Activated CD4-positive, alpha-beta memory T cell treated with anti-CD3 and anti-CD28 coated beads for 36 hours (primary cell): ENCODE data around the gene TMCO5A. TPM values are rescaled to one million over a fixed set of nuclear protein-coding genes. Genes with fewer than 3 reads are reported as not detected.

Experiments
- CTCF ChIA-PET: fragments of 350-600 bp; sonication (Branson Sonifier 250); formaldehyde crosslinking; loops from one replicate; lab custom pipeline; 2021; ENCODE audit warnings: antibody characterized with exemption, inconsistent platforms; lab: Charles Lee
- POLR2A ChIA-PET: fragments of 350-600 bp; sonication (Branson Sonifier 250); formaldehyde crosslinking; loops from one replicate; lab custom pipeline; 2021; ENCODE audit warnings: antibody characterized with exemption; lab: Charles Lee
- DNase-seq: peaks from one replicate; pipeline ENCODE4 v3.0.0-alpha.2; 2020
- H3K27ac Mint-ChIP-seq: one replicate; pipeline ENCODE4 v1.8.0; 2021; ENCODE audit warnings: mixed read lengths
- H3K27me3 Mint-ChIP-seq: one replicate; pipeline ENCODE4 v1.8.0; 2021; ENCODE audit warnings: mixed read lengths
- H3K36me3 Mint-ChIP-seq: one replicate; pipeline ENCODE4 v1.8.0; 2021; ENCODE audit warnings: mixed read lengths
- H3K4me1 Mint-ChIP-seq: one replicate; pipeline ENCODE4 v1.8.0; 2021; ENCODE audit warnings: low read depth, mixed read lengths
- H3K4me3 Mint-ChIP-seq: one replicate; pipeline ENCODE4 v1.8.0; 2021; ENCODE audit warnings: mild to moderate bottlenecking, mixed read lengths
- H3K9me3 Mint-ChIP-seq: one replicate; pipeline ENCODE4 v1.8.0; 2021; ENCODE audit warnings: mixed read lengths
- intact Hi-C: fragments of 100-400 bp; cut with micrococcal nuclease; formaldehyde crosslinking; loops from one replicate; pipeline ENCODE4 v1.15.1; 2023
- total RNA-seq, 2 experiments: library from RNA; stranded (reverse); gene quantifications; one replicate each; pipeline ENCODE4 v1.2.3, GENCODE V29; 2021

The TMCO5A gene
- not detected for total RNA-seq

DNA sequence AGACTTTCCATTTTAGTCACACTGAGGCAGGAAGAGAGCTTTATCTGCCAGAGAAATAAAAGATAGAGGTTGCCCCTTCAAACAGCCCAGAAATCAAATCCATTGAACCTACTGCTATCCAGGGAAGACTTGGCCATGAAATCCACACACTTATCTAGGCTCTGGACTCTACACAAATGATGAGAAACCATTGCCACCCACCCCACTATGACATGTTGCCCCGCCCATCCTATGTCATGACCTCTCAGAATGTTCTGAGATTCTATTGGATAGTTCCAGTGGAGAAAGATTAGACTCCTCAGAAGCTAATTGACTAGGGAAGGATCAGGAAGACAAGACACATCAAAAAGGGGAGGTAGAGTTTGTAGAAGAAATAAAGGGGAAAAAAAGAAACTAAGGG, at the start of gene TMCO5A:
Gene TMCO5A, plus strand, starts transcription at position 301 of the 400 bp plus-strand sequence. CDS start 1,684 bp downstream, outside the sequence.
- CTCF ChIA-PET, result no interaction called here
- H3K4me1 Mint-ChIP-seq, result no peaks in the 10 kb centered on the region
- H3K9me3 Mint-ChIP-seq, result no peaks in the 10 kb centered on the region
- no peaks in the 10 kb centered on the region for H3K36me3 Mint-ChIP-seq
- H3K27ac Mint-ChIP-seq, result no peak within 1 kb of the TSS
- no peak for DNase-seq
- POLR2A ChIA-PET, result no interaction called here
- intact Hi-C loops, result no loop called here
- H3K4me3 Mint-ChIP-seq, result no peak within 1 kb of the TSS
- H3K27me3 Mint-ChIP-seq, result peaks cover 1% of the 10 kb centered on the region

DNA sequence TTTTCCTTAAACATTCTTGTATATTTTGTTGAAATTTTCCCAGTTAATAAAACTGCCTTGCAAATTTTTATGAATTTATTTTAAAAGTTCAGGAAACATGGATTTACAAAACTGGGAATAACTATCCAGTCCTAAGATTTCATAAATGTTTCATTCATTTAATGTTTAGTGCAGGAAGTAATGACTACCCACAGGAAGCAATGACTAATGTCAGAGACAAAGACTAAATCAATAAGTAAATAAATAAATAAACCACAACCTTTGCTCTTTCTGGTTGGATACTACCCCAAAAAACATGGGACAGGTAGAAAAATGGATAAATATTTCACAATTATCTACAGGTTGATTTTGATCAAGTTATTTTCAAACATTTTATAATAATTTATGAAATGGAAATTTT, 48.8 kb upstream of the TMCO5A start:
- no peaks in the 10 kb centered on the region for H3K9me3 Mint-ChIP-seq
- ChIA-PET CTCF (no interaction called here), POLR2A (no interaction called here)
- H3K4me1 Mint-ChIP-seq, result no peaks in the 10 kb centered on the region
- H3K4me3 Mint-ChIP-seq, result no peak overlapping the region
- H3K36me3 Mint-ChIP-seq, result no peaks in the 10 kb centered on the region
- H3K27ac Mint-ChIP-seq, result no peak overlapping the region
- DNase-seq, result no peak
- intact Hi-C loops, result no loop called here
- H3K27me3 Mint-ChIP-seq, result peaks cover 6% of the 10 kb centered on the region

DNA sequence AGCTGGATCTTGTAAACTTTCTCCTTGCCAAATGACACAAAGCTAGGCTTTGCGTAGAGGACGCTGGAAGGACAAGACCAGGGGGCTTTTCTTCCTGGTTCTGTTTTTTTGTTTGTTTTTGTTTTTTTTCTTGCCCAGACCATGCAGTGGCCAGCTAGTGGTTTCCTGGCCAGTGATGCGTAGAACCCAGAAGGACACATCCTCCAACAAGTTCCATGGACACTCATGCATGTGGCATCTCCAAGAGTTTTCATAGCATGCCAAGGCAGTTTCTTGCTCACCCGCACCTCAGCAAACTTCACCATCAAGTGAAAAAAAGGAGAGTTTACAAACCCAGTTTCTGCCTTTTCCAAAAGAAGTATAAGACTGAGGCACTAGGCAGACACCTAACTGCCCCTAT, 46.1 kb upstream of the TMCO5A start:
- H3K9me3 Mint-ChIP-seq, result no peaks in the 10 kb centered on the region
- intact Hi-C loops, result no loop called here
- no peak overlapping the region for H3K4me3 Mint-ChIP-seq
- ChIA-PET POLR2A (no interaction called here), CTCF (no interaction called here)
- no peak for DNase-seq
- no peaks in the 10 kb centered on the region for H3K4me1 Mint-ChIP-seq
- H3K27me3 Mint-ChIP-seq, result peaks cover 7% of the 10 kb centered on the region
- H3K27ac Mint-ChIP-seq, result no peak overlapping the region
- H3K36me3 Mint-ChIP-seq, result no peaks in the 10 kb centered on the region

DNA sequence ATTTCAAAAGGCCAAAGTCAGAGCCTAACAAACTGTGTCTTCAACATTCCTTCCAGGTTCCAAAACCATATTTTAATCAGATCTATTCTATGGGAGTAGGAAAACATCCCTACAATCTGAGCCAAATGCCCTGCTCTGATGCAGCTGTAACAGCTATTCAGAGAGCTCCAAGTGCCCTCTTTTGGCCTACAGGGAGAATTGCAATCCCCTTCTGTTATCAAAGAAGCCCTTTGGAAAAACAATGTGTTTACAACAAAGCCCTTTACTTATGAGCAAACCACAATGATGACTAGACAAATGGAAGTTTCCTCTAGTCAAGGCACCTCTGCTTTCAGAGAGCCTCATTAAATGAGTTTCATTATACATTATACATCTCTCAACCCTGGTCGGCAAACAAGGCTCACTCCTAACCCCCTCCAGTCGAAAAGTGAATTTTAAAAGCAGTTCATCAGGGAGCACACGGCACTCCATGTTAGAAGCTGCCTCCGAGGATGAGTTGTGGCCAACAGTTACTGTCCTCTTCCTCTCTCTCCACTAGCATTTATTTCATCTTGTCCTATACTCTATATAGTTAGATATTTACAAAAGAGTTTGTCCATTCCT, 42.6 kb upstream of the TMCO5A start:
- H3K4me3 Mint-ChIP-seq, result no peak overlapping the region
- no peak for DNase-seq
- ChIA-PET POLR2A (no interaction called here), CTCF (interaction anchor here (0.6 to 2.4 kb wide), 3 partner anchors 11 to 127 kb away, joined by 3 to 10 read pairs (median 5); no protein-coding TSS in a partner anchor)
- no peak overlapping the region for H3K27ac Mint-ChIP-seq
- intact Hi-C loops, result loop anchor here (5.0 kb wide), 1 partner anchor 1010 kb away; no protein-coding TSS in a partner anchor
- H3K27me3 Mint-ChIP-seq, result peaks cover 10% of the 10 kb centered on the region
- no peaks in the 10 kb centered on the region for H3K4me1 Mint-ChIP-seq
- H3K9me3 Mint-ChIP-seq, result no peaks in the 10 kb centered on the region
- H3K36me3 Mint-ChIP-seq, result no peaks in the 10 kb centered on the region

GRCh38 chr15:37893309-37893708, 41.1 kb upstream of the TMCO5A start:
- peaks cover 10% of the 10 kb centered on the region for H3K27me3 Mint-ChIP-seq
- H3K4me1 Mint-ChIP-seq, result no peaks in the 10 kb centered on the region
- no peaks in the 10 kb centered on the region for H3K9me3 Mint-ChIP-seq
- POLR2A ChIA-PET, result no interaction called here
- CTCF ChIA-PET, result interaction anchor here (1.7 to 2.4 kb wide), 2 partner anchors 12 to 128 kb away, joined by 5 to 10 read pairs; no protein-coding TSS in a partner anchor
- no peak overlapping the region for H3K4me3 Mint-ChIP-seq
- DNase-seq, result no peak
- intact Hi-C loops, result loop anchor here (5.0 kb wide), 1 partner anchor 1011 kb away; no protein-coding TSS in a partner anchor
- no peaks in the 10 kb centered on the region for H3K36me3 Mint-ChIP-seq
- no peak overlapping the region for H3K27ac Mint-ChIP-seq

GRCh38 chr15:37898362-37898761, 36.1 kb upstream of the TMCO5A start:
- ChIA-PET POLR2A (no interaction called here), CTCF (no interaction called here)
- Mint-ChIP-seq H3K27ac (no peak overlapping the region), H3K36me3 (no peaks in the 10 kb centered on the region), H3K27me3 (peaks cover 3% of the 10 kb centered on the region), H3K4me3 (no peak overlapping the region), H3K4me1 (no peaks in the 10 kb centered on the region), H3K9me3 (no peaks in the 10 kb centered on the region)
- no peak for DNase-seq
- intact Hi-C loops, result no loop called here

GRCh38 chr15:37900326-37901221, 33.9 kb upstream of the TMCO5A start:
- no peak overlapping the region for H3K4me3 Mint-ChIP-seq
- H3K27ac Mint-ChIP-seq, result no peak overlapping the region
- CTCF ChIA-PET, result no interaction called here

GRCh38 chr15:37902126-37902525, 32.3 kb upstream of the TMCO5A start:
- Mint-ChIP-seq H3K4me1 (no peaks in the 10 kb centered on the region), H3K27me3 (no peaks in the 10 kb centered on the region), H3K27ac (no peak overlapping the region), H3K4me3 (no peak overlapping the region), H3K9me3 (no peaks in the 10 kb centered on the region), H3K36me3 (no peaks in the 10 kb centered on the region)
- DNase-seq, result no peak
- intact Hi-C loops, result no loop called here
- POLR2A ChIA-PET, result no interaction called here
- CTCF ChIA-PET, result interaction anchor here (0.9 to 1.1 kb wide), 2 partner anchors 11 to 22 kb away, joined by 3 read pairs; no protein-coding TSS in a partner anchor

More at GRCh38 chr15:37900326-37901221, 33.9 kb upstream of the TMCO5A start:
- Mint-ChIP-seq H3K36me3 (no peaks in the 10 kb centered on the region), H3K9me3 (no peaks in the 10 kb centered on the region), H3K27me3 (peaks cover 3% of the 10 kb centered on the region), H3K4me1 (no peaks in the 10 kb centered on the region)
- POLR2A ChIA-PET, result no interaction called here
- no peak for DNase-seq
- intact Hi-C loops, result no loop called here

- no peaks in the 10 kb centered on the region for H3K36me3 Mint-ChIP-seq
- ChIA-PET CTCF (no interaction called here), POLR2A (no interaction called here)
- H3K4me3 Mint-ChIP-seq, result no peak overlapping the region
- H3K9me3 Mint-ChIP-seq, result no peaks in the 10 kb centered on the region
- no peaks in the 10 kb centered on the region for H3K27me3 Mint-ChIP-seq
- H3K27ac Mint-ChIP-seq, result no peak overlapping the region
- no peak for DNase-seq
- H3K4me1 Mint-ChIP-seq, result no peaks in the 10 kb centered on the region
- intact Hi-C loops, result no loop called here
These were observed 30.4 kb upstream of the TMCO5A start for GRCh38 chr15:37903919-37904625.

GRCh38 chr15:37907136-37907535, 27.3 kb upstream of the TMCO5A start:
- no peak overlapping the region for H3K4me3 Mint-ChIP-seq
- H3K27me3 Mint-ChIP-seq, result no peaks in the 10 kb centered on the region
- POLR2A ChIA-PET, result no interaction called here
- H3K27ac Mint-ChIP-seq, result no peak overlapping the region
- DNase-seq, result no peak
- intact Hi-C loops, result no loop called here
- CTCF ChIA-PET, result no interaction called here
- no peaks in the 10 kb centered on the region for H3K36me3 Mint-ChIP-seq
- no peaks in the 10 kb centered on the region for H3K4me1 Mint-ChIP-seq
- H3K9me3 Mint-ChIP-seq, result no peaks in the 10 kb centered on the region

- DNase-seq, result no peak
- ChIA-PET CTCF (no interaction called here), POLR2A (no interaction called here)
- Mint-ChIP-seq H3K9me3 (peaks cover 9% of the 10 kb centered on the region), H3K4me3 (no peak overlapping the region), H3K27me3 (peaks cover 5% of the 10 kb centered on the region), H3K36me3 (no peaks in the 10 kb centered on the region), H3K27ac (no peak overlapping the region), H3K4me1 (no peaks in the 10 kb centered on the region)
- intact Hi-C loops, result no loop called here
These were observed 12.7 kb upstream of the TMCO5A start for GRCh38 chr15:37921527-37922385.
